GM23338 (cell line): ENCODE measurements around the gene RNF220. TPM values are rescaled to one million over a fixed set of nuclear protein-coding genes. Genes with fewer than 3 reads are reported as not detected.
A peak's percentile ranks its signal among the peaks of the same experiment; 100 is the strongest.

Experiments
- ATAC-seq: fragments of 200-7000 bp; cut with Tn5 transposase; 3 replicates; pipeline ENCODE4 v1.9.1; 2020
- DNase-seq: peaks from one replicate; pipeline ENCODE4 v3.0.0-alpha.2; 2015; ENCODE audit warnings: low spot score
- H2AFZ ChIP-seq: fragments of 200-600 bp; sonication (generic); 2 replicates; pipeline ENCODE4 v1.8.0; 2016; ENCODE audit warnings: antibody characterized with exemption, mild to moderate bottlenecking, moderate library complexity
- H3F3A ChIP-seq: fragments of 200-600 bp; sonication (generic); replicated peaks from 2 replicates; pipeline ENCODE4 v1.8.0; 2017; ENCODE audit warnings: antibody characterized with exemption, mixed run types, low read depth
- H3K27ac ChIP-seq: fragments of 200-600 bp; sonication (generic); 2 replicates; pipeline ENCODE4 v1.6.1; 2016; ENCODE audit warnings: low read depth
- H3K27me3 ChIP-seq: fragments of 200-600 bp; sonication (generic); 2 replicates; pipeline ENCODE4 v1.8.0; 2016; ENCODE audit warnings: mild to moderate bottlenecking, mixed run types, moderate library complexity; ENCODE audit not compliant: insufficient read depth
- H3K36me3 ChIP-seq: fragments of 200-600 bp; sonication (generic); 2 replicates; pipeline ENCODE4 v1.8.0; 2016; ENCODE audit warnings: mild to moderate bottlenecking; ENCODE audit not compliant: insufficient read depth
- H3K4me1 ChIP-seq: fragments of 200-600 bp; sonication (generic); 2 replicates; pipeline ENCODE4 v1.8.0; 2016; ENCODE audit warnings: mild to moderate bottlenecking, moderate library complexity; ENCODE audit not compliant: insufficient read depth
- H3K4me2 ChIP-seq: fragments of 200-600 bp; sonication (generic); 2 replicates; pipeline ENCODE4 v1.7.1; 2017; ENCODE audit warnings: mixed run types
- H3K4me3 ChIP-seq: fragments of 200-600 bp; sonication (generic); 2 replicates; pipeline ENCODE4 v1.6.1; 2016; ENCODE audit warnings: mixed run types
- H3K79me2 ChIP-seq: fragments of 200-600 bp; sonication (generic); replicated peaks from 2 replicates; pipeline ENCODE4 v1.8.0; 2017; ENCODE audit warnings: mild to moderate bottlenecking; ENCODE audit not compliant: insufficient read depth
- H3K9me2 ChIP-seq: fragments of 200-600 bp; sonication (generic); 2 replicates; pipeline ENCODE4 v1.8.0; 2017; ENCODE audit not compliant: insufficient read depth
- H4K20me1 ChIP-seq: fragments of 200-600 bp; sonication (generic); replicated peaks from 2 replicates; pipeline ENCODE4 v1.8.0; 2017; ENCODE audit warnings: mild to moderate bottlenecking; ENCODE audit not compliant: insufficient read depth
- H3K27ac Mint-ChIP-seq: 2 replicates; pipeline ENCODE4 v1.8.0; 2020; ENCODE audit warnings: inconsistent platforms, mild to moderate bottlenecking, moderate library complexity, mixed read lengths
- H3K27me3 Mint-ChIP-seq: 3 replicates; pipeline ENCODE4 v1.8.0; 2022; ENCODE audit warnings: low read depth, mild to moderate bottlenecking, moderate library complexity, mixed read lengths, inconsistent platforms; ENCODE audit not compliant: insufficient read depth, poor library complexity
- H3K36me3 Mint-ChIP-seq: 3 replicates; pipeline ENCODE4 v1.8.0; 2021; ENCODE audit warnings: low read depth, mild to moderate bottlenecking, inconsistent platforms, moderate library complexity, mixed read lengths
- H3K4me1 Mint-ChIP-seq: 3 replicates; pipeline ENCODE4 v1.8.0; 2020; ENCODE audit warnings: mild to moderate bottlenecking, inconsistent platforms, mixed read lengths
- H3K4me3 Mint-ChIP-seq: 3 replicates; pipeline ENCODE4 v1.8.0; 2021; ENCODE audit warnings: moderate library complexity, mild to moderate bottlenecking, inconsistent platforms, mixed read lengths
- H3K9me3 Mint-ChIP-seq: 3 replicates; pipeline ENCODE4 v1.8.0; 2020; ENCODE audit warnings: moderate library complexity, mild to moderate bottlenecking, inconsistent platforms, mixed read lengths
- CREB1 ChIP-seq: fragments of 250-450 bp; sonication (Bioruptor Pico); IDR thresholded peaks from 2 replicates; pipeline ENCODE4 v1.5.0; 2020; ENCODE audit warnings: low read depth, mild to moderate bottlenecking, moderate library complexity
- EZH2 ChIP-seq: fragments of 200-600 bp; sonication (generic); IDR thresholded peaks from one replicate; pipeline ENCODE4 v1.8.0; 2017; ENCODE audit warnings: antibody characterized with exemption, mild to moderate bottlenecking, low read depth; ENCODE audit not compliant: unreplicated experiment
- EZH2phosphoT487 ChIP-seq: fragments of 200-600 bp; sonication (generic); IDR thresholded peaks from one replicate; pipeline ENCODE4 v1.8.1; 2018; ENCODE audit warnings: antibody characterized with exemption; ENCODE audit not compliant: unreplicated experiment
- JUNB ChIP-seq: IDR thresholded peaks from one replicate; pipeline ENCODE4 v1.6.1; 2016; ENCODE audit warnings: antibody characterized with exemption; ENCODE audit not compliant: unreplicated experiment
- NANOG ChIP-seq: IDR thresholded peaks from 2 replicates; pipeline ENCODE4 v1.6.1; 2016; ENCODE audit warnings: antibody characterized with exemption, borderline replicate concordance
- POLR2AphosphoS5 ChIP-seq: IDR thresholded peaks from 2 replicates; pipeline ENCODE4 v1.6.1; 2016; ENCODE audit warnings: antibody characterized with exemption, low read depth
- REST ChIP-seq: IDR thresholded peaks from one replicate; pipeline ENCODE4 v1.6.1; 2018; ENCODE audit warnings: antibody characterized with exemption; ENCODE audit not compliant: unreplicated experiment
- STAT1 ChIP-seq: IDR thresholded peaks from one replicate; pipeline ENCODE4 v1.6.1; 2016; ENCODE audit warnings: antibody characterized with exemption; ENCODE audit not compliant: unreplicated experiment
- ZNF114 ChIP-seq: fragments of 250-450 bp; sonication (Bioruptor Pico); IDR thresholded peaks from 2 replicates; pipeline ENCODE4 v1.5.0; 2020; ENCODE audit warnings: mild to moderate bottlenecking, moderate library complexity
- ZNF331 ChIP-seq: fragments of 250-450 bp; sonication (Bioruptor Pico); IDR thresholded peaks from 2 replicates; pipeline ENCODE4 v1.5.0; 2020; ENCODE audit warnings: low read depth, mild to moderate bottlenecking, moderate library complexity
- ZNF462 ChIP-seq: fragments of 250-450 bp; sonication (Bioruptor Pico); IDR thresholded peaks from 2 replicates; pipeline ENCODE4 v1.5.0; 2020; ENCODE audit warnings: mild to moderate bottlenecking, moderate library complexity
- polyA plus RNA-seq: library from polyadenylated mRNA; unstranded; fragments of >200 nt; fragmentation: Nextera tagmentation; extraction: Ambion mirVana; gene quantifications from 2 replicates; pipeline ENCODE4 v1.2.1, GENCODE V29; 2016
- total RNA-seq: library from RNA; depleted of rRNA; stranded (reverse); fragments of >200 nt; shearing (Covaris generic); gene quantifications from 2 replicates; pipeline ENCODE4 v1.2.3, GENCODE V29; 2014
- TF ChIP-seq, protein P1 (sequence below): IDR thresholded peaks from 2 replicates; pipeline ENCODE4 v1.6.1; 2016; ENCODE audit warnings: antibody characterized with exemption
- TF ChIP-seq, protein P2 (sequence below), 2 experiments: fragments of 200-600 bp in 1 of 2; sonication (generic) in 1 of 2; conservative IDR thresholded peaks; 2 replicates each; pipeline versions ENCODE4 v1.5.1 to v1.6.1; 2016 to 2017; ENCODE audit warnings: antibody characterized with exemption in 2 of 2, low read depth in 2 of 2, mild to moderate bottlenecking in 2 of 2, moderate library complexity in 1 of 2

RNF220 gene
- total and polyA plus RNA-seq, 2 experiments from 2014 or later, result 72.8 to 168 TPM

- Histone ChIP-seq H3K9me2 (no peaks in the 10 kb centered on the region), H3F3A (peaks cover 19% of the 10 kb centered on the region; the same call in 1 of the 2 replicates), H3K27me3 (0 out of 2 replicates have a peak, but pooled peaks cover 4% of the 10 kb centered on the region), H3K79me2 (peaks cover 56% of the 10 kb centered on the region), H3K4me1 (peaks cover 66% of the 10 kb centered on the region), H3K4me2 (peak overlapping the region; percentile 18; the same call in 1 of the 2 replicates), H3K27ac (no peak overlapping the region), H3K4me3 (no peak overlapping the region), H2AFZ (no peak overlapping the region), H4K20me1 (0 out of 2 replicates have a peak, but pooled peaks cover 4% of the 10 kb centered on the region), H3K36me3 (no peaks in the 10 kb centered on the region)
- no peak for TF ChIP-seq JUNB
- TF ChIP-seq REST, result no peak
- TF ChIP-seq, protein P1, sequence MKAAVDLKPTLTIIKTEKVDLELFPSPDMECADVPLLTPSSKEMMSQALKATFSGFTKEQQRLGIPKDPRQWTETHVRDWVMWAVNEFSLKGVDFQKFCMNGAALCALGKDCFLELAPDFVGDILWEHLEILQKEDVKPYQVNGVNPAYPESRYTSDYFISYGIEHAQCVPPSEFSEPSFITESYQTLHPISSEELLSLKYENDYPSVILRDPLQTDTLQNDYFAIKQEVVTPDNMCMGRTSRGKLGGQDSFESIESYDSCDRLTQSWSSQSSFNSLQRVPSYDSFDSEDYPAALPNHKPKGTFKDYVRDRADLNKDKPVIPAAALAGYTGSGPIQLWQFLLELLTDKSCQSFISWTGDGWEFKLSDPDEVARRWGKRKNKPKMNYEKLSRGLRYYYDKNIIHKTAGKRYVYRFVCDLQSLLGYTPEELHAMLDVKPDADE, result no peak
- TF ChIP-seq ZNF114 (CRISPR knock-in tag), result no peak
- TF ChIP-seq ZNF331 (CRISPR knock-in tag), result no peak
- TF ChIP-seq, protein P2, sequence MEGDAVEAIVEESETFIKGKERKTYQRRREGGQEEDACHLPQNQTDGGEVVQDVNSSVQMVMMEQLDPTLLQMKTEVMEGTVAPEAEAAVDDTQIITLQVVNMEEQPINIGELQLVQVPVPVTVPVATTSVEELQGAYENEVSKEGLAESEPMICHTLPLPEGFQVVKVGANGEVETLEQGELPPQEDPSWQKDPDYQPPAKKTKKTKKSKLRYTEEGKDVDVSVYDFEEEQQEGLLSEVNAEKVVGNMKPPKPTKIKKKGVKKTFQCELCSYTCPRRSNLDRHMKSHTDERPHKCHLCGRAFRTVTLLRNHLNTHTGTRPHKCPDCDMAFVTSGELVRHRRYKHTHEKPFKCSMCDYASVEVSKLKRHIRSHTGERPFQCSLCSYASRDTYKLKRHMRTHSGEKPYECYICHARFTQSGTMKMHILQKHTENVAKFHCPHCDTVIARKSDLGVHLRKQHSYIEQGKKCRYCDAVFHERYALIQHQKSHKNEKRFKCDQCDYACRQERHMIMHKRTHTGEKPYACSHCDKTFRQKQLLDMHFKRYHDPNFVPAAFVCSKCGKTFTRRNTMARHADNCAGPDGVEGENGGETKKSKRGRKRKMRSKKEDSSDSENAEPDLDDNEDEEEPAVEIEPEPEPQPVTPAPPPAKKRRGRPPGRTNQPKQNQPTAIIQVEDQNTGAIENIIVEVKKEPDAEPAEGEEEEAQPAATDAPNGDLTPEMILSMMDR (conservative IDR thresholded peaks at IDR 0.05; ENCODE audit: low read depth in 2 of 2), result no peak
- no peak for TF ChIP-seq ZNF462 (CRISPR knock-in tag)
- no peak for TF ChIP-seq NANOG
- no peak for TF ChIP-seq EZH2phosphoT487
- no peak for TF ChIP-seq CREB1
- no peak for TF ChIP-seq EZH2
- no peak for TF ChIP-seq STAT1
- no peak for TF ChIP-seq POLR2AphosphoS5
- peaks cover 3% of the 10 kb centered on the region for H3K27me3 Mint-ChIP-seq
- no peak for DNase-seq
- no peak overlapping the region for H3K27ac Mint-ChIP-seq
- H3K9me3 Mint-ChIP-seq, result no peaks in the 10 kb centered on the region
- peaks cover 5% of the 10 kb centered on the region; the same call in 2 of the 3 replicates for H3K36me3 Mint-ChIP-seq
- H3K4me3 Mint-ChIP-seq, result no peak overlapping the region
- ATAC-seq, result no peak
- H3K4me1 Mint-ChIP-seq, result peaks cover 74% of the 10 kb centered on the region
Observed at GRCh38 chr1:44420535-44420934, 15.5 kb downstream of the RNF220 start.
